ENCODE measurements around the gene CHTF8. TPM values are rescaled to one million over a fixed set of nuclear protein-coding genes. Genes with fewer than 3 reads are reported as not detected.
"Not testable (repeated sequence)": the region's sequence is repeated elsewhere in the genome, so short reads cannot be mapped to it uniquely, and the experiment has no call there.

The CHTF8 gene
- polyA plus RNA-seq, 3 donors = 160 to 183 (median 161) TPM

- no peak for DNase-seq (ENCODE audit: low read depth in 3 of 3, low spot score in 2 of 3)
Measured at GRCh38 chr16:69141014-69141413, 8.6 kb upstream of the CHTF8 start.

GRCh38 chr16:69139464-69139863, 7.1 kb upstream of the CHTF8 start:
- DNase-seq (ENCODE audit: low read depth in 3 of 3, low spot score in 2 of 3) = not testable (repeated sequence)

GRCh38 chr16:69138608-69139007, 6.2 kb upstream of the CHTF8 start:
- no peak for DNase-seq (ENCODE audit: low read depth in 3 of 3, low spot score in 2 of 3)

GRCh38 chr16:69133373-69133954, 1.1 kb upstream of the CHTF8 start:
- no peak for DNase-seq (ENCODE audit: low read depth in 3 of 3, low spot score in 2 of 3)

- DNase-seq (ENCODE audit: low read depth in 3 of 3, low spot score in 2 of 3) = peak in 2 of 3 donors; percentile 63 to 71
Measured at GRCh38 chr16:69131839-69132423, 457 bp downstream of the CHTF8 start.

- DNase-seq (ENCODE audit: low read depth in 3 of 3, low spot score in 2 of 3) = no peak
Measured at GRCh38 chr16:69131167-69131838, 1.1 kb downstream of the CHTF8 start.

GRCh38 chr16:69130461-69130860, 1.9 kb downstream of the CHTF8 start:
- no peak for DNase-seq (ENCODE audit: low read depth in 3 of 3, low spot score in 2 of 3)

- DNase-seq (ENCODE audit: low read depth in 3 of 3, low spot score in 2 of 3) = no peak
Measured at GRCh38 chr16:69127966-69128510, 4.3 kb downstream of the CHTF8 start.

GRCh38 chr16:69126801-69127200, 5.6 kb downstream of the CHTF8 start:
- DNase-seq (ENCODE audit: low read depth in 3 of 3, low spot score in 2 of 3) = not testable (repeated sequence)

- no peak for DNase-seq (ENCODE audit: low read depth in 3 of 3, low spot score in 2 of 3)
Measured at GRCh38 chr16:69126221-69126620, 6.2 kb downstream of the CHTF8 start.

GRCh38 chr16:69124961-69125360, 7.4 kb downstream of the CHTF8 start:
- DNase-seq (ENCODE audit: low read depth in 3 of 3, low spot score in 2 of 3) = not testable (repeated sequence)

- DNase-seq (ENCODE audit: low read depth in 3 of 3, low spot score in 2 of 3) = not testable (repeated sequence)
Measured at GRCh38 chr16:69124406-69124805, 8.0 kb downstream of the CHTF8 start.

GRCh38 chr16:69123910-69124309, 8.5 kb downstream of the CHTF8 start:
- no peak for DNase-seq (ENCODE audit: low read depth in 3 of 3, low spot score in 2 of 3)

- no peak for DNase-seq (ENCODE audit: low read depth in 3 of 3, low spot score in 2 of 3)
Measured at GRCh38 chr16:69120096-69120664, 12.2 kb downstream of the CHTF8 start.

- DNase-seq (ENCODE audit: low read depth in 3 of 3, low spot score in 2 of 3) = no peak
Measured at GRCh38 chr16:69119536-69119935, 12.9 kb downstream of the CHTF8 start.

GRCh38 chr16:69118994-69119393, 13.4 kb downstream of the CHTF8 start:
- DNase-seq (ENCODE audit: low read depth in 3 of 3, low spot score in 2 of 3) = no peak

GRCh38 chr16:69118468-69118867, 13.9 kb downstream of the CHTF8 start:
- DNase-seq (ENCODE audit: low read depth in 3 of 3, low spot score in 2 of 3) = no peak

GRCh38 chr16:69116906-69117305, 15.5 kb downstream of the CHTF8 start:
- DNase-seq (ENCODE audit: low read depth in 3 of 3, low spot score in 2 of 3) = no peak

- DNase-seq (ENCODE audit: low read depth in 3 of 3, low spot score in 2 of 3) = no peak
Measured at GRCh38 chr16:69116256-69116875, 16.0 kb downstream of the CHTF8 start.

- DNase-seq (ENCODE audit: low read depth in 3 of 3, low spot score in 2 of 3) = no peak
Measured at GRCh38 chr16:69115837-69116236, 16.6 kb downstream of the CHTF8 start.

GRCh38 chr16:69115361-69115760, 17.0 kb downstream of the CHTF8 start:
- DNase-seq (ENCODE audit: low read depth in 3 of 3, low spot score in 2 of 3) = no peak
